Activated naive CD8-positive, alpha-beta T cell treated with anti-CD3 and anti-CD28 coated beads for 36 hours (primary cell): ENCODE measurements around the gene SAMD1. TPM values are rescaled to one million over a fixed set of nuclear protein-coding genes. Genes with fewer than 3 reads are reported as not detected.

Source experiments
- DNase-seq: peaks from one replicate; pipeline ENCODE4 v3.0.0; 2021
- H3K27ac Mint-ChIP-seq: one replicate; pipeline ENCODE4 v1.8.0; 2022; ENCODE audit warnings: mild to moderate bottlenecking, moderate library complexity, mixed read lengths
- H3K27me3 Mint-ChIP-seq: one replicate; pipeline ENCODE4 v1.8.0; 2022; ENCODE audit warnings: mild to moderate bottlenecking, mixed read lengths
- H3K36me3 Mint-ChIP-seq: one replicate; pipeline ENCODE4 v1.8.0; 2021; ENCODE audit warnings: mild to moderate bottlenecking, mixed read lengths
- H3K4me1 Mint-ChIP-seq: one replicate; pipeline ENCODE4 v1.8.0; 2021; ENCODE audit warnings: mixed read lengths
- H3K4me3 Mint-ChIP-seq: one replicate; pipeline ENCODE4 v1.8.0; 2022; ENCODE audit warnings: mild to moderate bottlenecking, moderate library complexity, mixed read lengths
- H3K9me3 Mint-ChIP-seq: one replicate; pipeline ENCODE4 v1.8.0; 2022; ENCODE audit warnings: mixed read lengths
- total RNA-seq, 2 experiments: library from RNA; stranded (reverse); gene quantifications; one replicate each; pipeline ENCODE4 v1.2.3, GENCODE V29; 2021

The SAMD1 gene
- total RNA-seq, 2 experiments from 2014 or later = 66.7 to 68.0 TPM

DNA sequence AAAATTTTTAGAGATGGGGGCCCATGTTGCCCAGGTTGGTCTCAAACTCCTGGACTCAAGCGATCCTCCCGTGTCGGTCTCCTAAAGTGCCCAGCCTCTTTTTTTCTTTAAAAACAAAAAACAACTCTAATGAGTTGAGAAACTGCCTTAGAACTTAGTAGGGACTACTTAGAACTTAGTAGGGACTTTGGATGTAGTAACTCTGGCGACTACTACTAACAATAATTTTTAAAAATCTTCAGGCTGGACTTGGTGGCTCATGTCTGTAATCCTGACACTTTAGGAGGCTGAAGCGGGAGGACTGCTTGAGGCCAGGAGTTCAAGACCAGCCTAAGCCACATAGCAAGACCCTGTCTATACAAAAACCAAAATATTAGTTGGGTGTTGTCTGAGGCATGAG is 4.5 kb downstream of the SAMD1 start:
- H3K9me3 Mint-ChIP-seq = no peaks in the 10 kb centered on the region
- H3K4me3 Mint-ChIP-seq = no peak overlapping the region
- H3K27me3 Mint-ChIP-seq = no peaks in the 10 kb centered on the region
- no peak overlapping the region for H3K27ac Mint-ChIP-seq
- peaks cover 10% of the 10 kb centered on the region for H3K4me1 Mint-ChIP-seq
- H3K36me3 Mint-ChIP-seq = peaks cover 12% of the 10 kb centered on the region
- no peak for DNase-seq

DNA sequence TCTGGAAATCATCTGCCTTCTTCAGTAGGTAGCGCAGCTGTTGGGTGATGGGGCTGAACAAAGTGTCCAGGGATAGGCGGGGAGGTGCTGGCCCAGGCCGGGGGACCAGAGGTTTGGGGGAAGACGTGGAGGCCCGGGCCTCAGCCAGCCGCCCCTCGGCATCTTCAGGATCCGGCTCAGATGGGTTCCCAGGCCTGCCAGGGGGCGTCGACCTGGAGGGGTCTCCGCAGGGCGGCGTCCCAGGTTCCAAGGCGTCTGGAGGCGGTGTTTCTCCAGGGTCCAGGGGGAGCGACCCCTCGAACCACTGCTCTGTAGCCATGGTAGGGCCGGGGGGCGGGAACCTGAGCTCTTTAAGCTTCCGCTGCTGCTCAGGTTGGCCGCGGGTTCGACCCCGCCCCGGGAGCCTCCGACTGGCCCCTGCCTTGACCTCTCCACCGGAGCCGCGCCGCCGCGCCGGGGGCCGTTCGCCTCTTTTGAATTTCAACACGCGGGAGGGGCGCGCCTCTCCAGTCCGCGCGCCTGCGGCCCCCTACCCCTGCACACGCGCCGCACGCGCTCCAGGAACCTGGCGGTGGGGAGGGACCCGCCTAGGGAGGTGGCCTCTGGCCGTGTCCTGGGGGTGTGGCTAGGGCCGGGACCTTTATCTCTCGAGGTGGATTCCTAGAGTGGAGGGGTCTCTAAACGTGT is 5.1 kb downstream of the SAMD1 start, which contains the start of gene C19orf67:
Gene C19orf67, minus strand, starts transcription at position 475 of the 687 bp plus-strand sequence. Its CDS starts 156 bp downstream, at position 319.
- Mint-ChIP-seq H3K27me3 (no peaks in the 10 kb centered on the region), H3K4me3 (no peak within 1 kb of the TSS), H3K27ac (no peak within 1 kb of the TSS), H3K4me1 (peaks cover 10% of the 10 kb centered on the region), H3K9me3 (no peaks in the 10 kb centered on the region), H3K36me3 (peaks cover 12% of the 10 kb centered on the region)
- DNase-seq = no peak

DNA sequence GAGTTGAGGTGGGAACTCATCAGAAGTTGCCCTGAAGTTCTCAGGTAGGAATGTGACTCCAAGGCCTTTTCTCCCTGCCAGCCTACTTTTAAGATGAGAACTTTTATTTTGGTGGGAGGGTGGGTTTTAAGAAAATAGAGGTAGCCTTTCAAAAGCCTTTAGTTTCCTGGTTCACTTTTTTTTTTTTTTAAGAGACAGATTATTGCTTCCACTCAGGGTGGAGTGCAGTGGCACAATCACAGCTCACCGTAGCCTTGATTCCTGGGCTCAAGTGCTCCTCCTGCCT is 7.9 kb downstream of the SAMD1 start:
- no peak overlapping the region for H3K27ac Mint-ChIP-seq
- no peak overlapping the region for H3K4me3 Mint-ChIP-seq
- no peak for DNase-seq
- no peaks in the 10 kb centered on the region for H3K27me3 Mint-ChIP-seq
- peaks cover 8% of the 10 kb centered on the region for H3K4me1 Mint-ChIP-seq
- no peaks in the 10 kb centered on the region for H3K36me3 Mint-ChIP-seq
- no peaks in the 10 kb centered on the region for H3K9me3 Mint-ChIP-seq

DNA sequence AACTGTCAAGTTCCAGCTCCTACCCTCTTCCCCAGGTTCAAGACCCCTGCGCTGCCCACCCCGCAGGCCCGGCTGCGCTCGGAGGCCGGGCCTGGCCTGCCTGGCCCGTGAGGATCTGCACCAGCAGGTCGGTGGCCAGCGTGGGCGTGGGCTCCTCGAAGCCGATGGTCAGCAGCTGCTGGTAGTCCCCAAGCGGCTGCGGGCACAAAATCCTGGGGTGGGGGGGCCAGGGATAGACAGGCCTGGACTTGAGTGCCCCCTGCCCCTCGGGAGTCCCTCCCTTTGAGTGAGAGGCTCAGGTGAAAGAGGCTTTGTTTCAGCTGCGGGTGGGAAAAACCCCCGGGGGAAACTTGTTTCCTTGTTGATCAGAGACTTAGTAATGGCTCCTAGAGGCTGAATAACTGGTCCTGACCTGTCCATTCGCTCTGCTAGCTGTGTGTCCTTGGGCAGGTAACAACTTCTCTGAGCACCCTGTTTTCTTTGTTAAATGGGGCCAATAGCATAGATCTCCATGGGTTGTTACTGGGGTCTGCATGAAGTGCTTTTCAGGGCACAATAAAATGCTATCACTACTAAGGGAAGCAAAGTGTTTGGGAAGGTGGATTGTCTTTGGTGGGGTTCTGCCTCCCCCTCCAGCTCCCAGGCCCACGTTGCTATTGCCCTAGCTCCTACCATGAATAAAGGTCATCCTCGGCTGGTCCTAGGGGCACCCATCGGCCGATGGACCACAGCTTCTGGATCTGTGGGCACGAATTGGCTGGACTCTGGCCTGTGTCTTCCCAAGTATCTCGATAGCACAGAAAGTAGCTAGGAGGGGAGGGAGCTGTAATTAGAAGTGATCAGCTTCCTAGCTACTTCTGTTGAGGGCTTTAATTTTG is 8.5 kb downstream of the SAMD1 start:
- Mint-ChIP-seq H3K27ac (peak overlapping the region; percentile 82), H3K27me3 (no peaks in the 10 kb centered on the region), H3K4me1 (peaks cover 8% of the 10 kb centered on the region), H3K36me3 (no peaks in the 10 kb centered on the region), H3K9me3 (no peaks in the 10 kb centered on the region), H3K4me3 (peak overlapping the region; percentile 87)
- peak; percentile 34 for DNase-seq

DNA sequence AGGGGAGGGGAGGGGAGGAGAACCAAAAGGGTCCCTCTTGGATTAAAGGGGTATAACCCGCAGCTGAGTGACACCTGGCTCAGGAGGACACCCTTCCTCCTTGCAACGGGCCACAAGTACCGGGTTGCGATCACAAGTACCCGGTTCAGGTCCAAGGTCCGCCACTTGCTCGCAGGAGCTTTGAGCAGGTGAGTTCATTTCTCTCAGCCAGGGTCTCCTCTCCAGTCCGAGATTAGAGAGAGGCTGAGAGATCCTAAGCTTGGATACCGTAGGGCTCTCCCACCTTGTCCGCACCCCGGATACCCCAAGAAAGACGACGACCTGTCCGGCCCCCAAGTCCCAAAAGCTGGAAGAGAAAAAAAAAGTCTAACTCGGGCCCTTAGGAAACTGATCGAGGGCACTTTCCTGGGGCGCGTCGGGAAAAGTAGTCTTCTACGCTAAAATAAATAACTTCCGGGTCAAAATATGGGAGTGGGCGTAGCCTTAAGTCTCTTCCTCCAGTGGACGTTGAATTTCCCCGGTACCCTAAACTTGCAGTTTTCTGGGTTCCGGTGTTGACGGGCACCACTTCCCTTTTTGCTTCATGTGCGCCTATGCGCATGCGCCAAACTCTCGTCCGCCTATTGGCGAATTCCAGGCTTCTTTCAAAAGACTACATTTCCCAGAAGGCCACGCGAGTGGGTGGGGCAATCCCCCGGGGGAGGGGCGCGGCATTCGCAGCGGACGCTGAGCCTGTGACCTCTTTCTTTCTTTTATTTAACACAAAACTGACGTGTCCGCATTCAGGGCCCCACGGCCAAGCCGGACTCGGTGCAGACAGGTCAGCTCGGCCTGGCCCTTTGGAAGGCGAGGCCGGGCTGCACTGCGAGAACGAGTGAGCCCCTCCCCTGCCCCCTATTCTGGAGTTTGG is 9.4 kb downstream of the SAMD1 start:
- H3K27me3 Mint-ChIP-seq = no peaks in the 10 kb centered on the region
- H3K4me3 Mint-ChIP-seq = peak overlapping the region; percentile 87
- H3K36me3 Mint-ChIP-seq = no peaks in the 10 kb centered on the region
- H3K27ac Mint-ChIP-seq = peak overlapping the region; percentile 82
- H3K9me3 Mint-ChIP-seq = no peaks in the 10 kb centered on the region
- H3K4me1 Mint-ChIP-seq = peaks cover 8% of the 10 kb centered on the region
- peak; percentile 98 for DNase-seq

DNA sequence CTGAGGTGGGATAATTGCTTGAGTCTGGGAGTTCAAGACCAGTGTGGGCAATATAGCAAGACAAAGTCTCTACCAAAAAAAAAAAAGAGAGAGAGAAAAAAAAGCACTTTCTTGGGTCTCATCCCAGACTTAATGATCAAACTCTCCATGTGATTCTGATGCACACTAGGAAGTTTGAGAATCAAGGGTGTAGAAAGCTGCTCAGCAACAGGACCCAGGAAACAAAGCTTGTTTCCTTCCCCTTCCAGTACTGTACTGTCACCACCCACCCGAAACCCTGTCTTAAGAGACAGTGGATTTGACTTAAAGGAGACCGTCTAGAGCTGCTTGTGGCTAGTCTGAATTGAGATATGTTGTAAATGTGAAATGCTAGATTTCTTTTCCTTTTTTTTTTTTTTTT is 12.1 kb downstream of the SAMD1 start:
- H3K27me3 Mint-ChIP-seq = no peaks in the 10 kb centered on the region
- no peak overlapping the region for H3K4me3 Mint-ChIP-seq
- no peak overlapping the region for H3K27ac Mint-ChIP-seq
- no peak for DNase-seq
- peaks cover 22% of the 10 kb centered on the region for H3K4me1 Mint-ChIP-seq
- no peaks in the 10 kb centered on the region for H3K9me3 Mint-ChIP-seq
- no peaks in the 10 kb centered on the region for H3K36me3 Mint-ChIP-seq

DNA sequence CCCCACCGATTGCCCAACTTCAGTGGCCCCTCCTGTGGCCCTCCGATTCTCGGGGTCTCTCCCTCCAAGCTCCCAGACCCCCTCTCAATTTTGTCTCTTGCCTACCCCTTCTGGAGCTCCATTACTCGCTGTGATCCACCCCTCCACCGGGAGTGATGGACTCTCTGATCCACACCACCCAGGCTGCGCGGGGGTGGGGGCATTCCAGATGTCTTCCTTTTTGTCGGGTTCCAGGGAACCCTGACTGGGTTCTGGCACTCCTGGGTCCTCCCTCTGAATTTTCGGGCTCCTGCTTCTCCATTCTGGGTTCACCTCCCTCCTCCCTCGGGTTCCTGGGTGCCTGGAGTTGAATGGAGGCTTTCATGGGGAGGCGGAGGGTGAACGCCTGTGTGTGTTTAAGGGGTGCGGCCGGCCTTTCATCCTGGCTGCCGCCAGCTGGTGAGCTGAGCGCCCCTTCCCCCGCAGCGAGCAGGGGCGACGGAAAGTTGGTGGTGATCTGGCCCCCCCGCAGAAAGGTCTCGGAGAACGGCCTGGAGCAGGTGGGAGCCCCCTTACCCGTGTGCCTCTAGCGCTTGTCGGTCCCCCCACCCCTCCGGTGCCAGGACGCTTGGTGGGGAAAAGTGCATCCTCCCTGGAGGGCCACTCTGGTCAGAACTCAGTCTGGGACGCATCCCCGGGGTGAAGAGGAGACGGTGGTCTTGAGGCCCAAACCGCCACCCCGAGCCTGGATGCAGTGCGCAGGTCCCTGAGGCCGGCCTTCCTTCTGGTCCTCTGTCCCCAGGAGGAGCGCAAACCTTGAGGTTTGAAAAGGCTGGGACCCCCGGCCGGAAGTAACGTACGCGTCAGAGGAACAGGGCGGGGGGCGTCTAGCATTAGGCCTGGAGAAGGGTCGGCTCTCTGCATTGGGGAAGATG is 16.4 kb downstream of the SAMD1 start:
- Mint-ChIP-seq H3K4me1 (peaks cover 16% of the 10 kb centered on the region), H3K27me3 (no peaks in the 10 kb centered on the region), H3K4me3 (peak overlapping the region; percentile 89), H3K36me3 (no peaks in the 10 kb centered on the region), H3K27ac (peak overlapping the region; percentile 64), H3K9me3 (no peaks in the 10 kb centered on the region)
- DNase-seq = no peak

DNA sequence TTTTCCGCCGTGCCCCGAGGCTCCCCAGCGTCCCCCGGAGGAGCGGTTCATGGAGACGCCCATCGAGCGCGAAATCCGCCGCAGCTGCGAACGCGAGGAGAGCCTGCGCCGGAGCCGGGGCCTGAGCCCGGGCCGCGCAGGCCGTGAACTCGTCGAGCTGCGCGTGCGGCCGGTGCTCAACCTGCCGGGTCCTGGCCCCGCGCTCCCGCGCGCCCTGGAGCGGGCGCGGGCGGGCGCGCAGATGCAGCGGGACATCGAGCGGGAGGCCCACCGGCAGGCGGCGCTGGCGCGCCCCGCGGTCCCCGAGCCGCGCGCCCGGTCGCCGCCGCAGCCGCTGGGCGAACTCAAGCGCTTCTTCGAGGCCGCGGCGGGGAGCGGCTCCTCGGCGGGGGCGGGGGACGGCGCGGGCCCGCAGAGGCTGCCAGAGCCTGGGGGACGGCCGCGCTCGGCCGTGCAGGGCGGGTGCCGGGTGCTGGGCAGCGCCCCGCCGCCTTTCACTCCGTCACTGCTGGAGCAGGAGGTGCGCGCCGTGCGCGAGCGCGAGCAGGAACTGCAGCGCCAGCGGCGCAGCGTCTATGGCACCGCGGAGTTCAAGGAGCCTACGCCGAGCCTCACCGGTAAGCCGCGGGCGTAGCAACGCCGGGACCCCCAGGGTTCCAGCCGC is 17.2 kb downstream of the SAMD1 start:
- no peaks in the 10 kb centered on the region for H3K9me3 Mint-ChIP-seq
- peak overlapping the region; percentile 89 for H3K4me3 Mint-ChIP-seq
- no peaks in the 10 kb centered on the region for H3K27me3 Mint-ChIP-seq
- peak; percentile 85 for DNase-seq
- no peak overlapping the region for H3K27ac Mint-ChIP-seq
- peaks cover 16% of the 10 kb centered on the region for H3K4me1 Mint-ChIP-seq
- H3K36me3 Mint-ChIP-seq = no peaks in the 10 kb centered on the region

DNA sequence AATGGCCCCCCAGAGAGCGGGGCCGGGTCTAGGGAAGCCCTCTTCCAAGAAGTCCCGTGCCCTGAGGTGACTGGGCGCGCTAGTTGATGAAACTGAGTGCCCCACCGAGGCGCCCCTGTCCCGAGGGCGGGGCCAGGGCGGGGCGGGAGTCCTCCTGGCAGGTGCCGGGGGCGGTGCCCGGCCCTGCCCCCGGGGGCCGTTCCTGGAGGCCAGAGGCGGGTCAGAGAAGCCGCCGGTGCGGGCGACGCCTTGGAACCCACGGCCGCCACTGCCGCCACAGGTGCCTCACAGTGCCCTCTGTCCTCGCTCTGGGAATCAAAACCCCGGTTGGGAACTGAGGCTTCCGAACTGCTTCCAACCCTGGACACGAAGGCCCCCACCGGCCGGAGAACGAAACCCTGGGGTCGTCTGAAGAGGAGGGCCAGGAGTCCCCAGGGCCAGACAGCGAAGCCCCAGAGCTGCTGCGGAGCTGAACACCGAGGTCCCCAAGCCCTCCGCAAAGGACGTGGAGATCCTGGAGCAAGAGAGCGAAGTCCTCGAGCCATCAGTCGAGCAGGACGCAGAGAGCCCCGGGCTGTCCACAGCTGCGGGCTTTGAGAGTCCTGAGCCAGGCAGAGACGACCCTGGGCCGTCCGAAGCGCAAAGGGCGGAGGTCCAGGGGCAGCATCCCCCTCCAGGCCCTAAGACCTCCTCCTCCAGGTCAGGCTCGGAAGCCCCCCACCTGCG is 17.9 kb downstream of the SAMD1 start, which contains the start of gene MISP3:
Gene MISP3, plus strand, starts transcription at position 252 of the 726 bp plus-strand sequence. CDS start 524 bp downstream, outside the sequence.
- no peaks in the 10 kb centered on the region for H3K36me3 Mint-ChIP-seq
- H3K4me3 Mint-ChIP-seq = peak within 1 kb of the TSS; percentile 89
- H3K27me3 Mint-ChIP-seq = no peaks in the 10 kb centered on the region
- no peak within 1 kb of the TSS for H3K27ac Mint-ChIP-seq
- H3K9me3 Mint-ChIP-seq = no peaks in the 10 kb centered on the region
- H3K4me1 Mint-ChIP-seq = peaks cover 16% of the 10 kb centered on the region
- DNase-seq = peak; percentile 47

DNA sequence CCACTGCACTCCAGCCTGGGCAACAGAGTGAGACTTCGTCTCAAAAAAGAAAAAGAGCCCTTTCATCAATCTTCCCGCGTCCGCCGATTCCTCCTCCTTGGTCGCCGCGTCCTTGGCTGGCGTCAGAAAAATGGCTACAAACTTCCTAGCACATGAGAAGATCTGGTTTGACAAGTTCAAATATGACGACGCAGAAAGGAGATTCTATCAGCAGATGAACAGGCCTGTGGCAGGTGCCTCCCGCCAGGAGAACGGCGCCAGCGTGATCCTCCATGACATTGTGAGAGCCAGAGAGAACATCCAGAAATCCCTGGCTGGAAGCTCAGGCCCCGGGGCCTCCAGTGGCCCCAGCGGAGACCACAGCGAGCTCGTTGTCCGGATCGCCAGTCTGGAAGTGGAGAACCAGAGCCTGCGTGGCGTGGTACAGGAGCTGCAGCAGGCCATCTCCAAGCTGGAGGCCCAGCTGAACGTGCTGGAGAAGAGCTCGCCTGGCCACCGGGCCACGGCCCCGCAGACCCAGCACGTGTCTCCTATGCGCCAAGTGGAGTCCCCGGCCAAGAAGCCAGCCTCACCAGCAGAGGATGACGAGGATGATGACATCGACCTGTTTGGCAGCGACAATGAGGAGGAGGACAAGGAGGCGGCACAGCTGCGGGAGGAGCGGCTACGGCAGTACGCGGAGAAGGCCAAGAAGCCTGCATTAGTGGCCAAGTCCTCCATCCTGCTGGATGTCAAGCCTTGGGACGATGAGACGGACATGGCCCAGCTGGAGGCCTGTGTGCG is 20.1 kb downstream of the SAMD1 start:
- no peak overlapping the region for H3K4me3 Mint-ChIP-seq
- H3K27me3 Mint-ChIP-seq = no peaks in the 10 kb centered on the region
- no peaks in the 10 kb centered on the region for H3K9me3 Mint-ChIP-seq
- H3K36me3 Mint-ChIP-seq = no peaks in the 10 kb centered on the region
- H3K4me1 Mint-ChIP-seq = peaks cover 16% of the 10 kb centered on the region
- H3K27ac Mint-ChIP-seq = no peak overlapping the region
- no peak for DNase-seq

DNA sequence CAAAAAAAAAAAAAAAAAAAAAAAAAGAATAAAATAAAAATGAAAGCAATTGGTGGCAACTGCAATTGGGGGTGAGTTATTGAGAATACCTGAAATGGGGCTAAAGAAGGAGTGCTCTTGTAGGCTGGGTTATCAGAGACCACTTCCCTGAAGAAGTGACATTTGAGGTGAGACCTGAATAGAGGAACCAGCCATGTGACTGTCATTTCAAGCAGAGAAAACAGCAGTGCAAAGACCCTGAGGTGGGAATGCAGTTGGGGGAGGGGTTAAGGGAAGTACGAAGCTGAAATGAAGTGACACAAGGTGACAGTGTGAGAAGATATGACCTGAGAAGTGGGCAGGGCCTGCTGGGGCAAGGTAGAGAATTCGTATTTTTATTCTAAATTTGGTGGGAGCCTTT is 24.4 kb downstream of the SAMD1 start:
- H3K27me3 Mint-ChIP-seq = peaks cover 9% of the 10 kb centered on the region
- no peaks in the 10 kb centered on the region for H3K36me3 Mint-ChIP-seq
- H3K4me3 Mint-ChIP-seq = no peak overlapping the region
- no peaks in the 10 kb centered on the region for H3K9me3 Mint-ChIP-seq
- H3K4me1 Mint-ChIP-seq = no peaks in the 10 kb centered on the region
- DNase-seq = no peak
- H3K27ac Mint-ChIP-seq = no peak overlapping the region

DNA sequence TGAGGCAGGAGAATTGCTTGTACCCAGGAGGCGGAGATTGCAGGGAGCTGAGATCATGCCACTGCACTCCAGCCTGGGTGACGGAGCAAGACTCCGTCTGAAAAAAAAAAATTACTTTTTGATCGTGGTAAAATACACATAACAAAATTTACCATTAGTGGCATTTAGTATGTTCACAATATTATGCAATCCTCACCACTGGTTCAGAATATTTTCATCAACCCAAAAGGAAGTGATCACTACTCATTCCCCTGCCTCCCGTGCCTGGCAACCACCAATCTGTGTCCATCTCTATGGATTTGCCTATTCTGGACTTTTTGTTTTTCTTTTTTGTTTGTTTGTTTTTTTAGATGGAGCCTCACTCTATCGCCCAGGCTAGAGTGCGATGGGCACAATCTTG is 27.4 kb downstream of the SAMD1 start:
- peaks cover 11% of the 10 kb centered on the region for H3K4me1 Mint-ChIP-seq
- no peaks in the 10 kb centered on the region for H3K9me3 Mint-ChIP-seq
- no peak for DNase-seq
- H3K27me3 Mint-ChIP-seq = peaks cover 33% of the 10 kb centered on the region
- no peak overlapping the region for H3K4me3 Mint-ChIP-seq
- no peak overlapping the region for H3K27ac Mint-ChIP-seq
- no peaks in the 10 kb centered on the region for H3K36me3 Mint-ChIP-seq

DNA sequence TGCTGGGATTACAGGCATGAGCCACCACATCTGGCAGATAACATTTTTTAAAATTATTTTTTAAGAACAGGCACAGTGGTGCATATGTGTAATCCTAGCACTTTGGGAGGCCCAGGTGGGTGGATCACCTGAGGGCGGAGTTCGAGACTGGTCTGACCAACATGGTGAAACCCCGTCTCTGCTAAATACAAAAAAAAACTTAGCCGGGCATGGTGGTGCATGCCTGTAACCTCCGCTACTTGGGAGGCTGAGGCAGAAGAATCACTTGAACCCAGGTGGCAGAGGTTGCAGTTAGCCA is 28.0 kb downstream of the SAMD1 start:
- Mint-ChIP-seq H3K9me3 (no peaks in the 10 kb centered on the region), H3K36me3 (no peaks in the 10 kb centered on the region), H3K27me3 (peaks cover 39% of the 10 kb centered on the region), H3K27ac (no peak overlapping the region), H3K4me3 (no peak overlapping the region), H3K4me1 (peaks cover 17% of the 10 kb centered on the region)
- no peak for DNase-seq
